OCI-LY7 (cell line): Measurements from ENCODE around the gene PPP2R5C.

Experiments
- CTCF ChIP-seq: fragments of 200-600 bp; sonication (generic); conservative IDR thresholded peaks from 2 replicates; pipeline ENCODE4 v1.5.1; 2014; ENCODE audit warnings: mild to moderate bottlenecking, antibody characterized with exemption, low read length, moderate library complexity, mixed read lengths
- EZH2phosphoT487 ChIP-seq: fragments of 200-600 bp; sonication (generic); IDR thresholded peaks from 2 replicates; pipeline ENCODE4 v1.6.1; 2018; ENCODE audit warnings: low read depth, borderline replicate concordance, mild to moderate bottlenecking, mixed run types, antibody characterized with exemption, low read length, moderate library complexity, mixed read lengths

GRCh38 chr14:101853455-101854018 is 92.0 kb downstream of the PPP2R5C start:
- TF ChIP-seq CTCF (no peak), EZH2phosphoT487 (no peak)
